ENCODE data around the gene RGS6. TPM values are rescaled to one million over a fixed set of nuclear protein-coding genes. Genes with fewer than 3 reads are reported as not detected.

The RGS6 gene
- total RNA-seq, 1 donor = not detected

DNA sequence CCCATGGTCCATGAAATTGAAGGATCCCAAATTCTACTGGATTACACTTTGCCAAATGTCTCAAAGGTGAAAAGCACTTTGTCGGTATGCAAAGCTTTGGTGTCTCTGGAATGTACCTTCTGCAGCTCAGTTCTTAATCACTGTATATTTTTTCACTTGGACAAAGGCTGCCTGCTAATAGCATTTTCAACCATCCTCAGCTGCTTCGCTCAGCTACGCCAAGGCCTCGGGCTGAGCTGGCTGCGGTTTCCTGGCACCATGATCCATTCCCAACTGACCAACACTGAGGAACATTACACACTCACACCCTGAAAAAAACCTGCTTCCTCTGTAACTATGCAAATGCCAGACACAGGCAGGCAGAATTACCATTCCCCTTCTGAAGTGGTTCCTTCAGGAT is 626.5 kb downstream of the RGS6 start:
- Histone ChIP-seq H3K4me3 (ENCODE audit: insufficient read depth, low read length) (no peak overlapping the region), H3K27ac (ENCODE audit: low read depth, low read length) (peak overlapping the region; percentile 45), H3K4me2 (ENCODE audit: insufficient read depth, low read length) (peak overlapping the region; percentile 18), H3K9me3 (ENCODE audit: low read depth, low read length) (no peaks in the 10 kb centered on the region), H3K36me3 (ENCODE audit: insufficient read depth, low read length) (no peaks in the 10 kb centered on the region), H2AFZ (ENCODE audit: low read length) (peak overlapping the region; percentile 45), H3K27me3 (ENCODE audit: insufficient read depth, low read length) (no peaks in the 10 kb centered on the region), H4K20me1 (ENCODE audit: insufficient read depth, low read length) (no peaks in the 10 kb centered on the region), H3K79me2 (ENCODE audit: insufficient read depth, low read length) (no peaks in the 10 kb centered on the region), H3K4me1 (ENCODE audit: insufficient read depth, low read length) (peaks cover 26% of the 10 kb centered on the region)
- DNase-seq (ENCODE audit: insufficient read length, low spot score, missing footprints) = peak; percentile 97
- TF ChIP-seq, protein P1, sequence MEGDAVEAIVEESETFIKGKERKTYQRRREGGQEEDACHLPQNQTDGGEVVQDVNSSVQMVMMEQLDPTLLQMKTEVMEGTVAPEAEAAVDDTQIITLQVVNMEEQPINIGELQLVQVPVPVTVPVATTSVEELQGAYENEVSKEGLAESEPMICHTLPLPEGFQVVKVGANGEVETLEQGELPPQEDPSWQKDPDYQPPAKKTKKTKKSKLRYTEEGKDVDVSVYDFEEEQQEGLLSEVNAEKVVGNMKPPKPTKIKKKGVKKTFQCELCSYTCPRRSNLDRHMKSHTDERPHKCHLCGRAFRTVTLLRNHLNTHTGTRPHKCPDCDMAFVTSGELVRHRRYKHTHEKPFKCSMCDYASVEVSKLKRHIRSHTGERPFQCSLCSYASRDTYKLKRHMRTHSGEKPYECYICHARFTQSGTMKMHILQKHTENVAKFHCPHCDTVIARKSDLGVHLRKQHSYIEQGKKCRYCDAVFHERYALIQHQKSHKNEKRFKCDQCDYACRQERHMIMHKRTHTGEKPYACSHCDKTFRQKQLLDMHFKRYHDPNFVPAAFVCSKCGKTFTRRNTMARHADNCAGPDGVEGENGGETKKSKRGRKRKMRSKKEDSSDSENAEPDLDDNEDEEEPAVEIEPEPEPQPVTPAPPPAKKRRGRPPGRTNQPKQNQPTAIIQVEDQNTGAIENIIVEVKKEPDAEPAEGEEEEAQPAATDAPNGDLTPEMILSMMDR (IDR thresholded peaks at IDR 0.05; ENCODE audit: extremely low read depth, low read depth, low read length) = no peak

- TF ChIP-seq, protein P1 (IDR thresholded peaks at IDR 0.05; ENCODE audit: extremely low read depth, low read depth, low read length) = no peak
- Histone ChIP-seq H3K27ac (ENCODE audit: low read depth, low read length) (peak overlapping the region; percentile 45), H3K27me3 (ENCODE audit: insufficient read depth, low read length) (no peaks in the 10 kb centered on the region), H3K4me2 (ENCODE audit: insufficient read depth, low read length) (peak overlapping the region; percentile 18), H3K36me3 (ENCODE audit: insufficient read depth, low read length) (no peaks in the 10 kb centered on the region), H2AFZ (ENCODE audit: low read length) (peak overlapping the region; percentile 45), H4K20me1 (ENCODE audit: insufficient read depth, low read length) (no peaks in the 10 kb centered on the region), H3K4me1 (ENCODE audit: insufficient read depth, low read length) (peaks cover 26% of the 10 kb centered on the region), H3K79me2 (ENCODE audit: insufficient read depth, low read length) (no peaks in the 10 kb centered on the region), H3K4me3 (ENCODE audit: insufficient read depth, low read length) (no peak overlapping the region), H3K9me3 (ENCODE audit: low read depth, low read length) (no peaks in the 10 kb centered on the region)
- DNase-seq (ENCODE audit: insufficient read length, low spot score, missing footprints) = peak; percentile 90
Measured at GRCh38 chr14:72559202-72559601, 627.0 kb downstream of the RGS6 start.

GRCh38 chr14:72559669-72560255 is 627.5 kb downstream of the RGS6 start:
- H3K9me3 ChIP-seq (ENCODE audit: low read depth, low read length) = no peaks in the 10 kb centered on the region
- peaks cover 26% of the 10 kb centered on the region for H3K4me1 ChIP-seq (ENCODE audit: insufficient read depth, low read length)
- no peak overlapping the region for H3K4me3 ChIP-seq (ENCODE audit: insufficient read depth, low read length)
- no peaks in the 10 kb centered on the region for H3K36me3 ChIP-seq (ENCODE audit: insufficient read depth, low read length)
- no peaks in the 10 kb centered on the region for H4K20me1 ChIP-seq (ENCODE audit: insufficient read depth, low read length)
- no peak for DNase-seq (ENCODE audit: insufficient read length, low spot score, missing footprints)
- no peaks in the 10 kb centered on the region for H3K27me3 ChIP-seq (ENCODE audit: insufficient read depth, low read length)
- no peaks in the 10 kb centered on the region for H3K79me2 ChIP-seq (ENCODE audit: insufficient read depth, low read length)
- peak overlapping the region; percentile 45 for H2AFZ ChIP-seq (ENCODE audit: low read length)
- TF ChIP-seq, protein P1 (IDR thresholded peaks at IDR 0.05; ENCODE audit: extremely low read depth, low read depth, low read length) = no peak
- no peak overlapping the region for H3K27ac ChIP-seq (ENCODE audit: low read depth, low read length)
- peak overlapping the region; percentile 18 for H3K4me2 ChIP-seq (ENCODE audit: insufficient read depth, low read length)

- H2AFZ ChIP-seq (ENCODE audit: low read length) = peak overlapping the region; percentile 33
- H3K4me3 ChIP-seq (ENCODE audit: insufficient read depth, low read length) = no peak overlapping the region
- no peak overlapping the region for H3K4me2 ChIP-seq (ENCODE audit: insufficient read depth, low read length)
- DNase-seq (ENCODE audit: insufficient read length, low spot score, missing footprints) = peak; percentile 80
- H3K4me1 ChIP-seq (ENCODE audit: insufficient read depth, low read length) = peaks cover 26% of the 10 kb centered on the region
- H3K27me3 ChIP-seq (ENCODE audit: insufficient read depth, low read length) = no peaks in the 10 kb centered on the region
- no peaks in the 10 kb centered on the region for H3K9me3 ChIP-seq (ENCODE audit: low read depth, low read length)
- H3K27ac ChIP-seq (ENCODE audit: low read depth, low read length) = no peak overlapping the region
- H4K20me1 ChIP-seq (ENCODE audit: insufficient read depth, low read length) = no peaks in the 10 kb centered on the region
- H3K36me3 ChIP-seq (ENCODE audit: insufficient read depth, low read length) = no peaks in the 10 kb centered on the region
- H3K79me2 ChIP-seq (ENCODE audit: insufficient read depth, low read length) = no peaks in the 10 kb centered on the region
- TF ChIP-seq, protein P1 (IDR thresholded peaks at IDR 0.05; ENCODE audit: extremely low read depth, low read depth, low read length) = no peak
Measured at GRCh38 chr14:72560331-72560730, 628.1 kb downstream of the RGS6 start.

All from osteoblast (primary cell).